BLaER1 (cell line): ENCODE measurements around the gene FRMD4A.
A peak's percentile ranks its signal among the peaks of the same experiment; 100 is the strongest.

Experiments used
- H3K27ac ChIP-seq: shearing (Covaris generic); formaldehyde crosslinking; 2 replicates; pipeline ENCODE4 v1.8.1; 2022
- H3K27me3 ChIP-seq: shearing (Covaris generic); formaldehyde crosslinking; 2 replicates; pipeline ENCODE4 v1.8.1; 2022
- H3K36me3 ChIP-seq: shearing (Covaris generic); formaldehyde crosslinking; 2 replicates; pipeline ENCODE4 v1.8.1; 2022
- H3K4me1 ChIP-seq: shearing (Covaris generic); formaldehyde crosslinking; 2 replicates; pipeline ENCODE4 v1.8.1; 2022
- H3K4me2 ChIP-seq: shearing (Covaris generic); formaldehyde crosslinking; 2 replicates; pipeline ENCODE4 v1.8.1; 2022
- H3K4me3 ChIP-seq: shearing (Covaris generic); formaldehyde crosslinking; 2 replicates; pipeline ENCODE4 v1.8.1; 2022
- H3K9ac ChIP-seq: shearing (Covaris generic); formaldehyde crosslinking; 2 replicates; pipeline ENCODE4 v1.8.1; 2022
- H3K9me3 ChIP-seq: shearing (Covaris generic); formaldehyde crosslinking; 2 replicates; pipeline ENCODE4 v1.8.1; 2022
- H4K20me1 ChIP-seq: shearing (Covaris generic); formaldehyde crosslinking; 2 replicates; pipeline ENCODE4 v1.8.1; 2022
- Cebpa-rat ChIP-seq: shearing (Covaris generic); IDR thresholded peaks from 2 replicates; pipeline ENCODE4 v1.8.1; 2022

FRMD4A gene

GRCh38 chr10:14016011-14016536 lies 314.6 kb downstream of the FRMD4A start:
- no peaks in the 10 kb centered on the region for H4K20me1 ChIP-seq
- H3K9ac ChIP-seq, result no peak overlapping the region
- H3K4me3 ChIP-seq, result no peak overlapping the region
- H3K27me3 ChIP-seq, result no peaks in the 10 kb centered on the region
- no peak overlapping the region for H3K27ac ChIP-seq
- peak overlapping the region; percentile 18; the same call in 1 of the 2 replicates for H3K4me2 ChIP-seq
- H3K36me3 ChIP-seq, result no peaks in the 10 kb centered on the region
- peaks cover 15% of the 10 kb centered on the region for H3K9me3 ChIP-seq
- peaks cover 10% of the 10 kb centered on the region for H3K4me1 ChIP-seq
- TF ChIP-seq Cebpa-rat, result no peak

GRCh38 chr10:14014423-14014822 lies 316.3 kb downstream of the FRMD4A start:
- TF ChIP-seq Cebpa-rat, result no peak
- H3K4me1 ChIP-seq, result peaks cover 21% of the 10 kb centered on the region
- H3K9ac ChIP-seq, result no peak overlapping the region
- H4K20me1 ChIP-seq, result no peaks in the 10 kb centered on the region
- no peak overlapping the region for H3K27ac ChIP-seq
- peaks cover 9% of the 10 kb centered on the region; the same call in 1 of the 2 replicates for H3K9me3 ChIP-seq
- no peaks in the 10 kb centered on the region for H3K27me3 ChIP-seq
- no peak overlapping the region for H3K4me3 ChIP-seq
- H3K4me2 ChIP-seq, result no peak overlapping the region
- H3K36me3 ChIP-seq, result no peaks in the 10 kb centered on the region

- H4K20me1 ChIP-seq, result no peaks in the 10 kb centered on the region
- no peaks in the 10 kb centered on the region for H3K9me3 ChIP-seq
- H3K27me3 ChIP-seq, result no peaks in the 10 kb centered on the region
- H3K27ac ChIP-seq, result no peak overlapping the region
- H3K4me3 ChIP-seq, result no peak overlapping the region
- TF ChIP-seq Cebpa-rat, result no peak
- peaks cover 38% of the 10 kb centered on the region for H3K4me1 ChIP-seq
- H3K36me3 ChIP-seq, result no peaks in the 10 kb centered on the region
- H3K9ac ChIP-seq, result no peak overlapping the region
- no peak overlapping the region for H3K4me2 ChIP-seq
Measured at GRCh38 chr10:14010769-14011574, 319.8 kb downstream of the FRMD4A start.

GRCh38 chr10:14010101-14010558 lies 320.6 kb downstream of the FRMD4A start:
- no peak overlapping the region for H3K9ac ChIP-seq

GRCh38 chr10:14009371-14010100 lies 321.2 kb downstream of the FRMD4A start:
- no peak for TF ChIP-seq Cebpa-rat
- Histone ChIP-seq H3K27ac (no peak overlapping the region), H3K4me2 (peak overlapping the region; percentile 72), H3K4me3 (no peak overlapping the region), H4K20me1 (no peaks in the 10 kb centered on the region), H3K9me3 (no peaks in the 10 kb centered on the region), H3K4me1 (peaks cover 35% of the 10 kb centered on the region), H3K36me3 (no peaks in the 10 kb centered on the region), H3K9ac (no peak overlapping the region), H3K27me3 (no peaks in the 10 kb centered on the region)

More at GRCh38 chr10:14010101-14010558, 320.6 kb downstream of the FRMD4A start:
- Histone ChIP-seq H4K20me1 (no peaks in the 10 kb centered on the region), H3K27ac (no peak overlapping the region), H3K9me3 (no peaks in the 10 kb centered on the region), H3K27me3 (no peaks in the 10 kb centered on the region), H3K4me2 (peak overlapping the region; percentile 72), H3K36me3 (no peaks in the 10 kb centered on the region), H3K4me3 (no peak overlapping the region), H3K4me1 (peaks cover 35% of the 10 kb centered on the region)
- TF ChIP-seq Cebpa-rat, result no peak

- Histone ChIP-seq H3K4me3 (0 out of 2 replicates have a peak overlapping the region, but pooled peaks have one; percentile 26), H3K4me1 (peaks cover 35% of the 10 kb centered on the region), H4K20me1 (no peaks in the 10 kb centered on the region), H3K4me2 (peak overlapping the region; percentile 63), H3K27ac (no peak overlapping the region), H3K9ac (no peak overlapping the region), H3K9me3 (no peaks in the 10 kb centered on the region), H3K27me3 (no peaks in the 10 kb centered on the region), H3K36me3 (no peaks in the 10 kb centered on the region)
- no peak for TF ChIP-seq Cebpa-rat
Measured at GRCh38 chr10:14008740-14009080, 322.0 kb downstream of the FRMD4A start.

GRCh38 chr10:14004536-14004935 lies 326.2 kb downstream of the FRMD4A start:
- Histone ChIP-seq H3K27me3 (no peaks in the 10 kb centered on the region), H3K4me3 (no peak overlapping the region), H3K27ac (no peak overlapping the region), H3K4me1 (peaks cover 25% of the 10 kb centered on the region), H3K36me3 (no peaks in the 10 kb centered on the region), H3K9me3 (no peaks in the 10 kb centered on the region), H4K20me1 (no peaks in the 10 kb centered on the region), H3K9ac (no peak overlapping the region), H3K4me2 (no peak overlapping the region)
- no peak for TF ChIP-seq Cebpa-rat

GRCh38 chr10:14003517-14004184 lies 327.1 kb downstream of the FRMD4A start:
- Histone ChIP-seq H4K20me1 (no peaks in the 10 kb centered on the region), H3K4me2 (no peak overlapping the region), H3K4me1 (peaks cover 16% of the 10 kb centered on the region), H3K9ac (no peak overlapping the region), H3K36me3 (no peaks in the 10 kb centered on the region), H3K9me3 (no peaks in the 10 kb centered on the region; the same call in 1 of the 2 replicates), H3K4me3 (no peak overlapping the region), H3K27ac (no peak overlapping the region), H3K27me3 (no peaks in the 10 kb centered on the region)
- no peak for TF ChIP-seq Cebpa-rat

- no peak overlapping the region for H3K27ac ChIP-seq
- peaks cover 4% of the 10 kb centered on the region; the same call in 1 of the 2 replicates for H3K9me3 ChIP-seq
- H4K20me1 ChIP-seq, result no peaks in the 10 kb centered on the region
- no peaks in the 10 kb centered on the region for H3K27me3 ChIP-seq
- no peaks in the 10 kb centered on the region for H3K36me3 ChIP-seq
- no peak overlapping the region for H3K9ac ChIP-seq
- no peak overlapping the region for H3K4me3 ChIP-seq
- no peak overlapping the region for H3K4me2 ChIP-seq
- no peaks in the 10 kb centered on the region for H3K4me1 ChIP-seq
- TF ChIP-seq Cebpa-rat, result no peak
Measured at GRCh38 chr10:14001298-14002040, 329.3 kb downstream of the FRMD4A start.
